K562 (cell line): ENCODE measurements around the gene UFC1. TPM values are rescaled to one million over a fixed set of nuclear protein-coding genes. Genes with fewer than 3 reads are reported as not detected.

ENCODE experiments used
- CEBPG ChIP-seq, 3 experiments: fragments of 200-800 bp in 1 of 3; sonication (Bioruptor generic) in 1 of 3; sonication (generic) in 1 of 3; formaldehyde crosslinking in 1 of 3; IDR thresholded peaks in 2 of 3; conservative IDR thresholded peaks in 1 of 3; 2 replicates each; pipeline versions ENCODE4 v1.6.1 to v1.8.0; 2016 to 2022; ENCODE audit warnings: missing compliant biosample characterization in 2 of 3, missing genetic modification characterization in 2 of 3, mild to moderate bottlenecking in 1 of 3, missing genetic modification reagents in 1 of 3
- DMBX1 ChIP-seq: fragments of 250-450 bp; sonication (Bioruptor Pico); IDR thresholded peaks from 2 replicates; pipeline ENCODE4 v1.8.0; 2022; ENCODE audit warnings: inconsistent platforms, mild to moderate bottlenecking, moderate library complexity, borderline replicate concordance
- ESRRB ChIP-seq: fragments of 250-450 bp; sonication (Bioruptor Pico); IDR thresholded peaks from 2 replicates; pipeline ENCODE4 v1.5.0; 2020; ENCODE audit warnings: mild to moderate bottlenecking, moderate library complexity, borderline replicate concordance
- ETV1 ChIP-seq: fragments of 450-650 bp; conservative IDR thresholded peaks from 2 replicates; pipeline ENCODE4 v1.6.1; 2016; ENCODE audit warnings: missing genetic modification characterization, control low read depth, low read depth, missing compliant biosample characterization
- GABPA ChIP-seq: fragments of 200-800 bp; sonication (Bioruptor generic); conservative IDR thresholded peaks from 2 replicates; pipeline ENCODE4 v1.6.1; 2016; ENCODE audit warnings: low read depth, missing genetic modification characterization, missing compliant biosample characterization
- HDAC3 ChIP-seq: fragments of 450-650 bp; IDR thresholded peaks from 2 replicates; pipeline ENCODE4 v1.6.1; 2018; ENCODE audit warnings: borderline replicate concordance, mild to moderate bottlenecking, moderate library complexity; ENCODE audit not compliant: partially characterized antibody
- HNRNPUL1 ChIP-seq: fragments of 200-400 bp; formaldehyde crosslinking; IDR thresholded peaks from 2 replicates; pipeline ENCODE4 v1.6.1; 2017; ENCODE audit warnings: low read length
- IRF9 ChIP-seq: fragments of 450-650 bp; IDR thresholded peaks from 2 replicates; pipeline ENCODE4 v1.6.1; 2016; ENCODE audit warnings: missing biosample characterization, missing genetic modification characterization
- NFRKB ChIP-seq: fragments of 450-650 bp; IDR thresholded peaks from 2 replicates; pipeline ENCODE4 v1.6.1; 2016; ENCODE audit warnings: low read depth
- NR1H2 ChIP-seq: sonication (generic); formaldehyde crosslinking; IDR thresholded peaks from 2 replicates; pipeline ENCODE4 v1.4.0; 2020; ENCODE audit warnings: mild to moderate bottlenecking, missing genetic modification reagents
- PATZ1 ChIP-seq: fragments of 250-450 bp; sonication (Bioruptor Pico); IDR thresholded peaks from 2 replicates; pipeline ENCODE4 v1.5.0; 2020; ENCODE audit warnings: mild to moderate bottlenecking, borderline replicate concordance
- POLR2AphosphoS5 ChIP-seq: IDR thresholded peaks from 2 replicates; pipeline ENCODE4 v1.6.1; 2011; ENCODE audit warnings: mild to moderate bottlenecking, low read depth, low read length, moderate library complexity; ENCODE audit not compliant: control insufficient read depth, insufficient read depth
- PPARD ChIP-seq: fragments of 250-450 bp; sonication (Bioruptor Pico); IDR thresholded peaks from 2 replicates; pipeline ENCODE4 v1.8.0; 2022; ENCODE audit warnings: inconsistent platforms, mild to moderate bottlenecking, moderate library complexity
- SNIP1 ChIP-seq: fragments of 450-650 bp; IDR thresholded peaks from 2 replicates; pipeline ENCODE4 v1.7.1; 2017; ENCODE audit warnings: low read depth, mild to moderate bottlenecking
- SOX6 ChIP-seq: fragments of 450-650 bp; IDR thresholded peaks from 2 replicates; pipeline ENCODE4 v1.6.1; 2014; ENCODE audit warnings: mild to moderate bottlenecking
- VEZF1 ChIP-seq: fragments of 200-800 bp; sonication (Bioruptor generic); IDR thresholded peaks from 2 replicates; pipeline ENCODE4 v1.6.1; 2017; ENCODE audit warnings: missing genetic modification characterization, missing compliant biosample characterization
- ZNF121 ChIP-seq: sonication (generic); formaldehyde crosslinking; conservative IDR thresholded peaks from 2 replicates; pipeline ENCODE4 v1.8.0; 2022; ENCODE audit warnings: missing genetic modification reagents
- ZNF449 ChIP-seq: fragments of 250-450 bp; sonication (Bioruptor Pico); IDR thresholded peaks from 2 replicates; pipeline ENCODE4 v1.8.0; 2022; ENCODE audit warnings: moderate library complexity, mild to moderate bottlenecking, inconsistent platforms
- ZNF57 ChIP-seq: fragments of 450-650 bp; formaldehyde crosslinking; IDR thresholded peaks from 2 replicates; pipeline ENCODE4 v1.4.0; 2020; ENCODE audit warnings: mild to moderate bottlenecking, moderate library complexity
- ZNF655 ChIP-seq: fragments of 250-450 bp; sonication (Bioruptor Pico); IDR thresholded peaks from 2 replicates; pipeline ENCODE4 v1.5.0; 2021
- polyA plus RNA-seq, 8 experiments: library from polyadenylated mRNA; depleted of rRNA in 4 of 8; stranded (reverse) in 5 of 8; unstranded in 3 of 8; fragments of >200 nt; fragmentation: Nextera tagmentation in 2 of 8; fragmentation: Illumina TruSeq in 1 of 8; extraction: Ambion mirVana in 2 of 8; extraction: Trizol in 1 of 8; gene quantifications; 2 replicates each; pipeline versions ENCODE4 v1.2.1 to v1.2.3, GENCODE V29; 2011 to 2014; ENCODE audit warnings: inconsistent platforms in 1 of 8, missing spikeins in 1 of 8
- total RNA-seq, 7 experiments: library from RNA; depleted of rRNA in 6 of 7; stranded (reverse); fragments of >200 nt in 6 of 7; fragmentation: Illumina TruSeq in 2 of 7; extraction: Trizol in 2 of 7; gene quantifications; 2 replicates each; pipeline versions ENCODE4 v1.2.1 to v1.2.3, GENCODE V29; 2011 to 2021; ENCODE audit warnings: low replicate concordance in 1 of 7

The UFC1 gene
- total and polyA plus RNA-seq, 9 of the 15 experiments (the other 6 are each of a cell fraction or from before 2014, with no cell fraction given), result 92.8 to 220 (median 161) TPM

- no peak for TF ChIP-seq HDAC3
- no peak for TF ChIP-seq ZNF121 (CRISPR knock-in tag)
- TF ChIP-seq CEBPG (CRISPR knock-in tag; IDR thresholded peaks at IDR 0.05), result no peak
- TF ChIP-seq CEBPG (tag; conservative IDR thresholded peaks at IDR 0.05 in 1 of 2, IDR thresholded peaks at IDR 0.05 in 1 of 2), result no peak
- no peak for TF ChIP-seq ESRRB (CRISPR knock-in tag)
- peak; percentile 60 for TF ChIP-seq ETV1
- peak; percentile 96 for TF ChIP-seq VEZF1 (CRISPR knock-in tag)
- TF ChIP-seq SNIP1, result no peak
- TF ChIP-seq NR1H2 (CRISPR knock-in tag), result no peak
- TF ChIP-seq PATZ1 (CRISPR knock-in tag), result no peak
- no peak for TF ChIP-seq IRF9
- TF ChIP-seq PPARD (CRISPR knock-in tag), result no peak
- TF ChIP-seq POLR2AphosphoS5, result peak; percentile 67
- peak; percentile 62; the same call in 1 of the 2 replicates for TF ChIP-seq DMBX1 (CRISPR knock-in tag)
- TF ChIP-seq SOX6, result no peak
- no peak for TF ChIP-seq ZNF449
- no peak for TF ChIP-seq HNRNPUL1
- TF ChIP-seq ZNF57 (CRISPR knock-in tag), result no peak
- peak; percentile 94 for TF ChIP-seq GABPA (tag)
- no peak for TF ChIP-seq ZNF655
- peak; percentile 83; the same call in 1 of the 2 replicates for TF ChIP-seq NFRKB
Measured at GRCh38 chr1:161132410-161133219, 21.2 kb upstream of the UFC1 start, which contains the start of gene DEDD (continued).
